Measurements from ENCODE around the gene OR5B3.

- TF ChIP-seq, protein P1, sequence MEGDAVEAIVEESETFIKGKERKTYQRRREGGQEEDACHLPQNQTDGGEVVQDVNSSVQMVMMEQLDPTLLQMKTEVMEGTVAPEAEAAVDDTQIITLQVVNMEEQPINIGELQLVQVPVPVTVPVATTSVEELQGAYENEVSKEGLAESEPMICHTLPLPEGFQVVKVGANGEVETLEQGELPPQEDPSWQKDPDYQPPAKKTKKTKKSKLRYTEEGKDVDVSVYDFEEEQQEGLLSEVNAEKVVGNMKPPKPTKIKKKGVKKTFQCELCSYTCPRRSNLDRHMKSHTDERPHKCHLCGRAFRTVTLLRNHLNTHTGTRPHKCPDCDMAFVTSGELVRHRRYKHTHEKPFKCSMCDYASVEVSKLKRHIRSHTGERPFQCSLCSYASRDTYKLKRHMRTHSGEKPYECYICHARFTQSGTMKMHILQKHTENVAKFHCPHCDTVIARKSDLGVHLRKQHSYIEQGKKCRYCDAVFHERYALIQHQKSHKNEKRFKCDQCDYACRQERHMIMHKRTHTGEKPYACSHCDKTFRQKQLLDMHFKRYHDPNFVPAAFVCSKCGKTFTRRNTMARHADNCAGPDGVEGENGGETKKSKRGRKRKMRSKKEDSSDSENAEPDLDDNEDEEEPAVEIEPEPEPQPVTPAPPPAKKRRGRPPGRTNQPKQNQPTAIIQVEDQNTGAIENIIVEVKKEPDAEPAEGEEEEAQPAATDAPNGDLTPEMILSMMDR (conservative IDR thresholded peaks at IDR 0.05; ENCODE audit: low read length): no peak
- TF ChIP-seq EZH2phosphoT487 (IDR thresholded peaks at IDR 0.05; ENCODE audit: borderline replicate concordance, low read depth, low read length): no peak
Observed at GRCh38 chr11:58451585-58451984, 44.9 kb upstream of the OR5B3 start.
